ENCODE measurements around the gene PSMB11. TPM values are rescaled to one million over a fixed set of nuclear protein-coding genes. Genes with fewer than 3 reads are reported as not detected.
"Not testable (repeated sequence)": the region's sequence is repeated elsewhere in the genome, so short reads cannot be mapped to it uniquely, and the experiment has no call there.

The PSMB11 gene
- total RNA-seq, 1 experiment from 2014 or later: not detected

DNA sequence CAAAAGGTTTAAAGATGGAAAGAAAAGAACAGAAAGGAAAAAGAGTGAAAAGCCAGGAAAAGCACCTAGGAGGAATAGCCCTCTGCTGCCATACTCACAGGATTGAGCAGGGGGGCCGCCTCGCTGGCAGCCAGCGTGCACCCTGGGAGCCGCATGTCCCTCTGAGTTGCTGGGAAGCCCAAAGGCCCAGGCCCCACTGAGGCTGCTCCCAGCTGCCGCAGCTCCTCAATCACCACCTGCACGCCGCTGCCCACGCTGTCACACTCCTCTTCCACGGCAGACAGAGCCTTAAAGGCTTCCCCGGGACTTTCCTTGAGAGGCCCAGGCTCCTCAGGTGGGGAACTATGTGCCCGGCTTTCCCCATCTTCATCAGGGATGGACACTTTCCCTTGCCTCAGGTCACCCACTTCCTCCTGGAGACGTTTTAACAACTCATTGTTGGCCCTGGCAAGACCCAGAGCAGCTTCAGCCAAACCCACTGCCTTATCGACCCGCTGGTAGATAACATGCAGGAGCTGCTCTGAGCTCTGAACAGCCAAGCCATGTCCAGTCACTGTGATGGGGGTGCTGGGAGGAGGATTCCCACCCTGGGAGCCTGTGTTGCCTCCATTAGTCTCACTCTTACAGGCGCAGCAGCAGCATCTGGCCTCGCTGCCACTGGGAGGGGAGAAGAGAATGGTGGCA is 43.5 kb upstream of the PSMB11 start:
- intact Hi-C loops (cut with micrococcal nuclease): no loop called here
- Histone ChIP-seq H3K4me2 (ENCODE audit: low read length) (no peak overlapping the region), H3K79me2 (ENCODE audit: low read length) (no peaks in the 10 kb centered on the region), H3K9me2 (replicated peaks; ENCODE audit: low read length) (no peaks in the 10 kb centered on the region), H4K20me1 (ENCODE audit: low read length) (no peaks in the 10 kb centered on the region), H3F3A (ENCODE audit: low read length, unreplicated experiment) (no peaks in the 10 kb centered on the region), H3K9me3 (ENCODE audit: low read length) (no peaks in the 10 kb centered on the region), H3K4me1 (ENCODE audit: insufficient read depth, low read length) (peaks cover 5% of the 10 kb centered on the region; the same call in 1 of the 2 replicates), H3K4me3 (ENCODE audit: low read length) (no peak overlapping the region), H3K27me3 (ENCODE audit: low read length) (no peaks in the 10 kb centered on the region), H2AFZ (ENCODE audit: low read length) (no peak overlapping the region), H3K9ac (ENCODE audit: low read length) (no peak overlapping the region), H3K27ac (ENCODE audit: low read length) (no peak overlapping the region), H3K36me3 (ENCODE audit: low read depth, low read length) (no peaks in the 10 kb centered on the region)
- CTCF ChIA-PET: no interaction called here
- TF ChIP-seq, protein P1, sequence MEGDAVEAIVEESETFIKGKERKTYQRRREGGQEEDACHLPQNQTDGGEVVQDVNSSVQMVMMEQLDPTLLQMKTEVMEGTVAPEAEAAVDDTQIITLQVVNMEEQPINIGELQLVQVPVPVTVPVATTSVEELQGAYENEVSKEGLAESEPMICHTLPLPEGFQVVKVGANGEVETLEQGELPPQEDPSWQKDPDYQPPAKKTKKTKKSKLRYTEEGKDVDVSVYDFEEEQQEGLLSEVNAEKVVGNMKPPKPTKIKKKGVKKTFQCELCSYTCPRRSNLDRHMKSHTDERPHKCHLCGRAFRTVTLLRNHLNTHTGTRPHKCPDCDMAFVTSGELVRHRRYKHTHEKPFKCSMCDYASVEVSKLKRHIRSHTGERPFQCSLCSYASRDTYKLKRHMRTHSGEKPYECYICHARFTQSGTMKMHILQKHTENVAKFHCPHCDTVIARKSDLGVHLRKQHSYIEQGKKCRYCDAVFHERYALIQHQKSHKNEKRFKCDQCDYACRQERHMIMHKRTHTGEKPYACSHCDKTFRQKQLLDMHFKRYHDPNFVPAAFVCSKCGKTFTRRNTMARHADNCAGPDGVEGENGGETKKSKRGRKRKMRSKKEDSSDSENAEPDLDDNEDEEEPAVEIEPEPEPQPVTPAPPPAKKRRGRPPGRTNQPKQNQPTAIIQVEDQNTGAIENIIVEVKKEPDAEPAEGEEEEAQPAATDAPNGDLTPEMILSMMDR (conservative IDR thresholded peaks at IDR 0.05; ENCODE audit: low read depth, low read length): no peak
- TF ChIP-seq EZH2 (IDR thresholded peaks at IDR 0.05; ENCODE audit: low read length, unreplicated experiment) (no peak), EZH2phosphoT487 (IDR thresholded peaks at IDR 0.05; ENCODE audit: borderline replicate concordance, low read length) (no peak)
- DNase-seq: no peak
- no peak for ATAC-seq
- POLR2A ChIA-PET (ENCODE audit: unreplicated experiment): no interaction called here
- no TSS peak for BruUV-seq (replicated peaks)

DNA sequence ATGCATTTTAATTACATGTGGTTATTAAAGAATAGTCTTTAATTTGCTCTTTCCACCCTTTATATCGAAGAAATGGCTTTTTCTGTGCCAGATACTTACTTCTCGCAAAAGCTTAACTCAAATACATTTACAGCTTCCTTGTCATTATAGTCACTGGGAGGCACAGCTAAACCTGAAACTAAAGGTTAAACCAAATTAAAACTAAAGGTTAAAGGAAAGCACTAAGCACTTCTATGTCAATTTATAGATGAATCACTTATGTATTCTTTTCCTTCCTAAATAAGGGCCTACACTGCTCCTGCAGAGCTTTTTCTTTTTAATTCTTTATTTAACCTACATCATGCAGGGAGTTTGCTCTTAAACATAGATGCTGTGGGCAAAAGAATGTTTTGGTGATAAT is 41.2 kb upstream of the PSMB11 start:
- peak; percentile 65 for ATAC-seq

DNA sequence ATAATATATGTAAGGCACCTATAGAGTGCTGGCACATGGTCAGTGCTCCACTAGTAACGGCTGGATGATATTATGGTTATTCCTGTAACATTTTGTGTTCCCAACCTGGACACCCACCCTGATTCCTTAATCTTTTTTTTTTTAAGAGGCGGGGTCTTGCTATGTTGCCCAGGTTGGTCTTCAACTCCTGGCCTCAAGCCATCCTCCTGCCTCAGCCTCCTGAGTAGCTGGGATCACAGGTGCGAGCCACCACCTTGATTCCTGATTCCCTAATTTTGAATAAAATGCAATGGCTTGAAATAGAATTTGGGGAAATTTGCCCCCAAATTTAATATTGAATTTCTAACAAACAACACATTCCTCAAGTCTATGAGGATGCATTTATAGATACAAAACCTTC is 39.4 kb upstream of the PSMB11 start:
- POLR2A ChIA-PET (ENCODE audit: unreplicated experiment): no interaction called here
- BruUV-seq (replicated peaks): no TSS peak

More for the DNA sequence above, 41.2 kb upstream of the PSMB11 start:
- Histone ChIP-seq H4K20me1 (ENCODE audit: low read length) (no peaks in the 10 kb centered on the region), H3K4me3 (ENCODE audit: low read length) (no peak overlapping the region), H3F3A (ENCODE audit: low read length, unreplicated experiment) (no peaks in the 10 kb centered on the region), H3K79me2 (ENCODE audit: low read length) (no peaks in the 10 kb centered on the region), H3K9me3 (ENCODE audit: low read length) (no peaks in the 10 kb centered on the region), H3K27me3 (ENCODE audit: low read length) (no peaks in the 10 kb centered on the region), H3K4me1 (ENCODE audit: insufficient read depth, low read length) (peaks cover 8% of the 10 kb centered on the region), H3K27ac (ENCODE audit: low read length) (no peak overlapping the region), H3K9ac (ENCODE audit: low read length) (no peak overlapping the region), H3K36me3 (ENCODE audit: low read depth, low read length) (no peaks in the 10 kb centered on the region), H3K9me2 (replicated peaks; ENCODE audit: low read length) (no peaks in the 10 kb centered on the region), H3K4me2 (ENCODE audit: low read length) (no peak overlapping the region), H2AFZ (ENCODE audit: low read length) (no peak overlapping the region)
- CTCF ChIA-PET: no interaction called here
- DNase-seq: no peak
- TF ChIP-seq EZH2 (IDR thresholded peaks at IDR 0.05; ENCODE audit: low read length, unreplicated experiment): no peak
- TF ChIP-seq, protein P1 (conservative IDR thresholded peaks at IDR 0.05; ENCODE audit: low read depth, low read length): no peak
- no peak for TF ChIP-seq EZH2phosphoT487 (IDR thresholded peaks at IDR 0.05; ENCODE audit: borderline replicate concordance, low read length)
- BruUV-seq (replicated peaks): no TSS peak
- intact Hi-C loops (cut with micrococcal nuclease): no loop called here
- POLR2A ChIA-PET (ENCODE audit: unreplicated experiment): no interaction called here

DNA sequence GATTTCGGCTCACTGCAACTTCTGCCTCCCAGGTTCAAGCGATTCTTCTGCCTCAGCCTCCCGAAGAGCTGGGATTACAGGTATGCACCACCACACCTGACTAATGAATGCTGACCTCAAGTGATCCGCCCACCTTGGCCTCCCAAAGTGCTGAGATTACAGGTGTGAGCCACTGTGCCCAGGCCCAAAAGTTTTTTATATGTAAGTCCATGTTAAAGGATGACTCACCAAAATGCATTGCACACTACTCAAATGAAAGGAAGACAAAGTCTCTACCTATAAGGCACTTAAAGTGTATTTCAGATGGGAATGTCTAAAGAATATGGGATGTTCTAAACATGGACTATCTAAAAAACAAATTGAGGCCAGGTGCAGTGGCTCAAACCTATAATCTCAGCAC is 37.7 kb upstream of the PSMB11 start:
- peak; percentile 26 for DNase-seq
- H3K27ac ChIP-seq (ENCODE audit: low read length); H3K27me3 ChIP-seq (ENCODE audit: low read length); CTCF ChIA-PET; H4K20me1 ChIP-seq (ENCODE audit: low read length); H3K36me3 ChIP-seq (ENCODE audit: low read depth, low read length); ATAC-seq; POLR2A ChIA-PET (ENCODE audit: unreplicated experiment); H3K4me3 ChIP-seq (ENCODE audit: low read length); H3K9me3 ChIP-seq (ENCODE audit: low read length); BruUV-seq (replicated peaks); H3F3A ChIP-seq (ENCODE audit: low read length, unreplicated experiment); H3K9ac ChIP-seq (ENCODE audit: low read length); H2AFZ ChIP-seq (ENCODE audit: low read length); intact Hi-C loops (cut with micrococcal nuclease); H3K79me2 ChIP-seq (ENCODE audit: low read length); H3K4me2 ChIP-seq (ENCODE audit: low read length); H3K9me2 ChIP-seq (replicated peaks; ENCODE audit: low read length): not testable (repeated sequence)
- H3K4me1 ChIP-seq (ENCODE audit: insufficient read depth, low read length): peaks cover 34% of the 10 kb centered on the region

More for the DNA sequence above, 39.4 kb upstream of the PSMB11 start:
- H3K27ac ChIP-seq (ENCODE audit: low read length): no peak overlapping the region
- CTCF ChIA-PET: no interaction called here
- no peak overlapping the region for H3K9ac ChIP-seq (ENCODE audit: low read length)
- no peak overlapping the region for H3K4me2 ChIP-seq (ENCODE audit: low read length)
- peaks cover 19% of the 10 kb centered on the region for H3K4me1 ChIP-seq (ENCODE audit: insufficient read depth, low read length)
- H4K20me1 ChIP-seq (ENCODE audit: low read length): no peaks in the 10 kb centered on the region
- no peak overlapping the region for H2AFZ ChIP-seq (ENCODE audit: low read length)
- H3K4me3 ChIP-seq (ENCODE audit: low read length): no peak overlapping the region
- H3F3A ChIP-seq (ENCODE audit: low read length, unreplicated experiment): peaks cover 7% of the 10 kb centered on the region
- no peaks in the 10 kb centered on the region for H3K27me3 ChIP-seq (ENCODE audit: low read length)
- intact Hi-C loops (cut with micrococcal nuclease): no loop called here
- no peaks in the 10 kb centered on the region for H3K79me2 ChIP-seq (ENCODE audit: low read length)
- ATAC-seq: no peak
- no peaks in the 10 kb centered on the region for H3K9me3 ChIP-seq (ENCODE audit: low read length)
- H3K9me2 ChIP-seq (replicated peaks; ENCODE audit: low read length): no peaks in the 10 kb centered on the region
- no peak for DNase-seq
- no peaks in the 10 kb centered on the region for H3K36me3 ChIP-seq (ENCODE audit: low read depth, low read length)
- TF ChIP-seq EZH2 (IDR thresholded peaks at IDR 0.05; ENCODE audit: low read length, unreplicated experiment) (no peak), EZH2phosphoT487 (IDR thresholded peaks at IDR 0.05; ENCODE audit: borderline replicate concordance, low read length) (no peak)
- TF ChIP-seq, protein P1 (conservative IDR thresholded peaks at IDR 0.05; ENCODE audit: low read depth, low read length): no peak

Data from PC-3 (cell line).